K562 (cell line): Measurements from ENCODE around the gene SEC63. TPM values are rescaled to one million over a fixed set of nuclear protein-coding genes. Genes with fewer than 3 reads are reported as not detected.

Experiments
- PTRF ChIP-seq: fragments of 450-650 bp; IDR thresholded peaks from 2 replicates; pipeline ENCODE4 v1.6.1; 2016; ENCODE audit warnings: mild to moderate bottlenecking, missing genetic modification characterization, missing compliant biosample characterization
- U2AF2 ChIP-seq: fragments of 200-400 bp; formaldehyde crosslinking; optimal IDR thresholded peaks from 2 replicates; pipeline ENCODE3; 2017; ENCODE audit warnings: low read depth, mild to moderate bottlenecking, low read length
- polyA plus RNA-seq, 8 experiments: library from polyadenylated mRNA; depleted of rRNA in 4 of 8; stranded (reverse) in 5 of 8; unstranded in 3 of 8; fragments of >200 nt; fragmentation: Nextera tagmentation in 2 of 8; fragmentation: Illumina TruSeq in 1 of 8; extraction: Ambion mirVana in 2 of 8; extraction: Trizol in 1 of 8; gene quantifications; 2 replicates each; pipeline versions ENCODE4 v1.2.1 to v1.2.3, GENCODE V29; 2011 to 2014; ENCODE audit warnings: inconsistent platforms in 1 of 8, missing spikeins in 1 of 8
- total RNA-seq, 7 experiments: library from RNA; depleted of rRNA in 6 of 7; stranded (reverse); fragments of >200 nt in 6 of 7; fragmentation: Illumina TruSeq in 2 of 7; extraction: Trizol in 2 of 7; gene quantifications; 2 replicates each; pipeline versions ENCODE4 v1.2.1 to v1.2.3, GENCODE V29; 2011 to 2021; ENCODE audit warnings: low replicate concordance in 1 of 7
- TF ChIP-seq, protein P1 (sequence below): fragments of 450-650 bp; IDR thresholded peaks from 2 replicates; pipeline ENCODE4 v1.6.1; 2016; ENCODE audit warnings: low read depth

The SEC63 gene
- total and polyA plus RNA-seq, 9 of the 15 experiments (the other 6 are each of a cell fraction or from before 2014, with no cell fraction given) = 13.8 to 74.6 (median 28.4) TPM

DNA sequence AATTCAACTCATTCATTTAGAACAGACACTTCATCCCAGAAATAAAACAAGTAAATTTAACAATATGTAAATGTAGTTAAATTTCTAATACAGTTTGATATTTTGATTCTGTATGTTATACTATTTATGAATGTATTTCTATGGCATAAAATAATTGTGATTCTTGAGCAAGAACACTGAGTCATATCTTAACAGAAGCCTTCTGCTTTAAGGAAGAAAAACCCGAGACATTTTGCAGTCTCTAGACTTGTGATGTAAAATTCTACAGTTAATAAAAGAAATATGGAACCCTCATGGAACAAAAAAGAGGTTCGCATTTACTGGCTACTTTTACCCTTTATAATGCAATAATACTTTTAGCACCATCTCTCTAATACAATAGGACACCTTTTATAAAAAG lies 86.0 kb downstream of the SEC63 start (continued):
- TF ChIP-seq, protein P1, sequence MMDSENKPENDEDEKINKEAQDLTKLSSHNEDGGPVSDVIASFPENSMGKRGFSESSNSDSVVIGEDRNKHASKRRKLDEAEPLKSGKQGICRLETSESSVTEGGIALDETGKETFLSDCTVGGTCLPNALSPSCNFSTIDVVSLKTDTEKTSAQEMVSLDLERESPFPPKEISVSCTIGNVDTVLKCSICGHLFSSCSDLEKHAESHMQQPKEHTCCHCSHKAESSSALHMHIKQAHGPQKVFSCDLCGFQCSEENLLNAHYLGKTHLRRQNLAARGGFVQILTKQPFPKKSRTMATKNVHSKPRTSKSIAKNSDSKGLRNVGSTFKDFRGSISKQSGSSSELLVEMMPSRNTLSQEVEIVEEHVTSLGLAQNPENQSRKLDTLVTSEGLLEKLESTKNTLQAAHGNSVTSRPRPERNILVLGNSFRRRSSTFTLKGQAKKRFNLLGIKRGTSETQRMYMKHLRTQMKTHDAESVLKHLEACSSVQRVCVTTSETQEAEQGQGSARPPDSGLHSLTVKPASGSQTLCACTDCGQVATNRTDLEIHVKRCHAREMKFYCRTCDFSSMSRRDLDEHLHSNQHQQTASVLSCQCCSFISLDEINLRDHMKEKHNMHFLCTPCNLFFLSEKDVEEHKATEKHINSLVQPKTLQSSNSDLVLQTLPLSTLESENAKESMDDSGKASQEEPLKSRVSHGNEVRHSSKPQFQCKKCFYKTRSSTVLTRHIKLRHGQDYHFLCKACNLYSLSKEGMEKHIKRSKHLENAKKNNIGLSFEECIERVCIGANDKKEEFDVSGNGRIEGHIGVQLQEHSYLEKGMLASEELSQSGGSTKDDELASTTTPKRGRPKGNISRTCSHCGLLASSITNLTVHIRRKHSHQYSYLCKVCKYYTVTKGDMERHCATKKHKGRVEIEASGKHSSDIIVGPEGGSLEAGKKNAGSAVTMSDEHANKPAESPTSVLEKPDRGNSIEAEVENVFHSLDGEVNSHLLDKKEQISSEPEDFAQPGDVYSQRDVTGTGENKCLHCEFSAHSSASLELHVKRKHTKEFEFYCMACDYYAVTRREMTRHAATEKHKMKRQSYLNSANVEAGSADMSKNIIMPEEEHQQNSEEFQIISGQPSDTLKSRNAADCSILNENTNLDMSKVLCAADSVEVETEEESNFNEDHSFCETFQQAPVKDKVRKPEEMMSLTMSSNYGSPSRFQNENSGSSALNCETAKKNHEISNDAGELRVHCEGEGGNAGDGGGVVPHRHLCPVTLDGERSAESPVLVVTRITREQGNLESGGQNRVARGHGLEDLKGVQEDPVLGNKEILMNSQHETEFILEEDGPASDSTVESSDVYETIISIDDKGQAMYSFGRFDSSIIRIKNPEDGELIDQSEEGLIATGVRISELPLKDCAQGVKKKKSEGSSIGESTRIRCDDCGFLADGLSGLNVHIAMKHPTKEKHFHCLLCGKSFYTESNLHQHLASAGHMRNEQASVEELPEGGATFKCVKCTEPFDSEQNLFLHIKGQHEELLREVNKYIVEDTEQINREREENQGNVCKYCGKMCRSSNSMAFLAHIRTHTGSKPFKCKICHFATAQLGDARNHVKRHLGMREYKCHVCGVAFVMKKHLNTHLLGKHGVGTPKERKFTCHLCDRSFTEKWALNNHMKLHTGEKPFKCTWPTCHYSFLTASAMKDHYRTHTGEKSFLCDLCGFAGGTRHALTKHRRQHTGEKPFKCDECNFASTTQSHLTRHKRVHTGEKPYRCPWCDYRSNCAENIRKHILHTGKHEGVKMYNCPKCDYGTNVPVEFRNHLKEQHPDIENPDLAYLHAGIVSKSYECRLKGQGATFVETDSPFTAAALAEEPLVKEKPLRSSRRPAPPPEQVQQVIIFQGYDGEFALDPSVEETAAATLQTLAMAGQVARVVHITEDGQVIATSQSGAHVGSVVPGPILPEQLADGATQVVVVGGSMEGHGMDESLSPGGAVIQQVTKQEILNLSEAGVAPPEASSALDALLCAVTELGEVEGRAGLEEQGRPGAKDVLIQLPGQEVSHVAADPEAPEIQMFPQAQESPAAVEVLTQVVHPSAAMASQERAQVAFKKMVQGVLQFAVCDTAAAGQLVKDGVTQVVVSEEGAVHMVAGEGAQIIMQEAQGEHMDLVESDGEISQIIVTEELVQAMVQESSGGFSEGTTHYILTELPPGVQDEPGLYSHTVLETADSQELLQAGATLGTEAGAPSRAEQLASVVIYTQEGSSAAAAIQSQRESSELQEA = no peak
- no peak for TF ChIP-seq U2AF2
- TF ChIP-seq PTRF (tag) = no peak
